HG03442 (cell line): ENCODE results near the gene PILRA.
"Not testable (repeated sequence)": the region's sequence is repeated elsewhere in the genome, so short reads cannot be mapped to it uniquely, and the experiment has no call there.

Source experiments
- ATAC-seq: cut with Tn5 transposase; IDR thresholded peaks from one replicate; pipeline ENCODE4 v1.9.1; 2021; ENCODE audit warnings: mild to moderate bottlenecking, moderate library complexity; ENCODE audit not compliant: unreplicated experiment

Gene PILRA

GRCh38 chr7:100376066-100376465 lies 2.8 kb downstream of the PILRA start:
- ATAC-seq: no peak

- ATAC-seq: no peak
Observed at GRCh38 chr7:100378114-100378755, 4.9 kb downstream of the PILRA start.

- ATAC-seq: no peak
Observed at GRCh38 chr7:100380196-100380595, 6.9 kb downstream of the PILRA start.

- not testable (repeated sequence) for ATAC-seq
Observed at GRCh38 chr7:100381531-100382233, 8.4 kb downstream of the PILRA start.

GRCh38 chr7:100382234-100382853 lies 9.1 kb downstream of the PILRA start:
- ATAC-seq: not testable (repeated sequence)

- no peak for ATAC-seq
Observed at GRCh38 chr7:100384628-100385294, 11.5 kb downstream of the PILRA start.

GRCh38 chr7:100386940-100387339 lies 13.7 kb downstream of the PILRA start:
- ATAC-seq: no peak

GRCh38 chr7:100387695-100388094 lies 14.4 kb downstream of the PILRA start:
- no peak for ATAC-seq

- no peak for ATAC-seq
Observed at GRCh38 chr7:100389437-100390088, 16.3 kb downstream of the PILRA start.

GRCh38 chr7:100390286-100391009 lies 17.2 kb downstream of the PILRA start:
- no peak for ATAC-seq

- no peak for ATAC-seq
Observed at GRCh38 chr7:100393233-100393905, 20.1 kb downstream of the PILRA start.

GRCh38 chr7:100394077-100394476 lies 20.8 kb downstream of the PILRA start:
- ATAC-seq: no peak

GRCh38 chr7:100396421-100396982 lies 23.2 kb downstream of the PILRA start:
- peak; percentile 81 for ATAC-seq

- ATAC-seq: no peak
Observed at GRCh38 chr7:100397315-100398081, 24.2 kb downstream of the PILRA start.

GRCh38 chr7:100398239-100398638 lies 25.0 kb downstream of the PILRA start:
- ATAC-seq: no peak

- no peak for ATAC-seq
Observed at GRCh38 chr7:100400041-100400440, 26.8 kb downstream of the PILRA start.

GRCh38 chr7:100400656-100401055 lies 27.4 kb downstream of the PILRA start:
- ATAC-seq: no peak

GRCh38 chr7:100401811-100402210 lies 28.5 kb downstream of the PILRA start:
- ATAC-seq: no peak

- ATAC-seq: no peak
Observed at GRCh38 chr7:100402241-100402640, 29.0 kb downstream of the PILRA start.
